IPS-11a (cell line): ENCODE measurements around the gene SLC22A31.

Source experiments
- H3K4me3 ChIP-seq: one replicate; pipeline ENCODE4 v1.5.1; 2013; ENCODE audit warnings: low read depth, low read length, control low read depth

SLC22A31 gene

GRCh38 chr16:89179656-89180315, 20.6 kb downstream of the SLC22A31 start:
- H3K4me3 ChIP-seq, result no peak overlapping the region

GRCh38 chr16:89179148-89179484, 21.2 kb downstream of the SLC22A31 start:
- H3K4me3 ChIP-seq, result no peak overlapping the region

GRCh38 chr16:89178453-89179147, 21.7 kb downstream of the SLC22A31 start:
- no peak overlapping the region for H3K4me3 ChIP-seq

- no peak overlapping the region for H3K4me3 ChIP-seq
Measured at GRCh38 chr16:89177501-89177900, 22.8 kb downstream of the SLC22A31 start.

- H3K4me3 ChIP-seq, result no peak overlapping the region
Measured at GRCh38 chr16:89176717-89177116, 23.6 kb downstream of the SLC22A31 start.

- no peak overlapping the region for H3K4me3 ChIP-seq
Measured at GRCh38 chr16:89176147-89176690, 24.1 kb downstream of the SLC22A31 start.

GRCh38 chr16:89175280-89176146, 24.8 kb downstream of the SLC22A31 start:
- H3K4me3 ChIP-seq, result no peak overlapping the region

- H3K4me3 ChIP-seq, result no peak overlapping the region
Measured at GRCh38 chr16:89174877-89175276, 25.5 kb downstream of the SLC22A31 start.

- H3K4me3 ChIP-seq, result no peak overlapping the region
Measured at GRCh38 chr16:89174055-89174827, 26.1 kb downstream of the SLC22A31 start.

GRCh38 chr16:89173174-89173921, 27.0 kb downstream of the SLC22A31 start:
- no peak overlapping the region for H3K4me3 ChIP-seq

- H3K4me3 ChIP-seq, result no peak overlapping the region
Measured at GRCh38 chr16:89172528-89173173, 27.7 kb downstream of the SLC22A31 start.

- H3K4me3 ChIP-seq, result no peak overlapping the region
Measured at GRCh38 chr16:89172171-89172527, 28.2 kb downstream of the SLC22A31 start.

GRCh38 chr16:89171216-89172170, 28.8 kb downstream of the SLC22A31 start, which contains the start of gene CDH15:
CDH15 (plus strand) TSS chr16:89171748; CDS start chr16:89171832, 84 bp downstream.
- peak within 1 kb of the TSS; percentile 37 for H3K4me3 ChIP-seq

- H3K4me3 ChIP-seq, result peak overlapping the region; percentile 37
Measured at GRCh38 chr16:89170346-89171215, 29.8 kb downstream of the SLC22A31 start.

- H3K4me3 ChIP-seq, result no peak overlapping the region
Measured at GRCh38 chr16:89169778-89170177, 30.6 kb downstream of the SLC22A31 start.

- no peak overlapping the region for H3K4me3 ChIP-seq
Measured at GRCh38 chr16:89168381-89169189, 31.8 kb downstream of the SLC22A31 start.
